Smooth muscle cell of bladder (primary cell): ENCODE results near the gene FHIP2A. TPM values are rescaled to one million over a fixed set of nuclear protein-coding genes. Genes with fewer than 3 reads are reported as not detected.

Experiments used
- total RNA-seq: library from RNA; depleted of rRNA; stranded (reverse); fragments of >200 nt; gene quantifications from 2 replicates; pipeline ENCODE4 v1.2.3, GENCODE V29; 2014

Gene FHIP2A
- 17.6 and 17.9 TPM in 2 replicates for total RNA-seq

DNA sequence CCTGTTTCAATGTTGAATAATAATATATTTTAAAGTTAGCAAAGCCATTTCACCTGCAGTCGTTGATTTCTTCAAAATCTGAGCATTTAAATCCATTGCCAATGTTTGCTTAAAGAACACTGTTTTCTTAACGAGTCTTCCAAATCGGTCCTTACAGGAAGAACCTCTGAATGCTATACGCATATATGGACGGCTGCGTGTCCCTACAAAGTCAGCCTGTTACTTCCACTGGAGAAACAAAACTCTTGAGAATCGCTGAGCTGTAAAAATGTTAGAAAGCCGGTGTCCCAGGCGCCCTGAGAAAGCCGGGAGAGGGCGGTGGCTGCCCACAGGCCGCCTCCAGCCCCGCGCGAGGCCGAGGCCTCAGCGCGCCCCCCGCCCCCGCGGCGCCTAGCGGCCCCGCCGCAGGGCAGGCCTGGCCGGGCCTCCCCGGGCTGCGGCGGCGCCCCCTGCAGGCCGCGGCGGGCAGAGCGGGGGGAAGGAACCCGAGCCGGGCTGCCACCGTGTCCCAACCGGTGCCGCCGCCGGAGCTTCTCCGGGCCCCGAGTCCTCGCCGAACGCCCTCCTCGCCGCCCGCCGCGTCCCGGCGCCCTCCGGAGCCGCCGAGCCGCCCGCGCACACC, at the start of gene FHIP2A:
FHIP2A (plus strand) TSS at position 488 of the 622 bp plus-strand sequence. CDS start 299 bp downstream, outside the sequence.

Other genes with a start within 250 kb of the FHIP2A start
- gene ABLIM1, start 163.5 kb upstream of the FHIP2A start, total RNA-seq = 3.1 and 4.4 TPM in 2 replicates
- 23.5 and 26.8 TPM in 2 replicates for gene TRUB1, start 116.4 kb downstream of the FHIP2A start, total RNA-seq